ENCODE measurements around the gene ZNF627. TPM values are rescaled to one million over a fixed set of nuclear protein-coding genes. Genes with fewer than 3 reads are reported as not detected.
A peak's percentile ranks its signal among the peaks of the same experiment; 100 is the strongest.

ZNF627 gene
- total and polyA plus RNA-seq, 12 donors, result 3.8 to 16.6 (median 10.3) TPM

GRCh38 chr19:11550265-11550664, 47.0 kb upstream of the ZNF627 start:
- no peak overlapping the region for H3K4me3 ChIP-seq
- H3K27me3 ChIP-seq, result no peaks in the 10 kb centered on the region
- TF ChIP-seq CTCF (IDR thresholded peaks at IDR 0.05), result no peak
- no peak for TF ChIP-seq POLR2A (IDR thresholded peaks at IDR 0.05)
- H3K9me3 ChIP-seq (replicated peaks in 1 of 3), result no peaks in the 10 kb centered on the region
- H3K4me1 ChIP-seq (replicated peaks in 1 of 2), result no peaks in the 10 kb centered on the region
- DNase-seq, result no peak
- 87 to 94% (median 91%) methylated on average over 8 of the region's 8 CpGs for WGBS, 4 donors
- intact Hi-C loops (cut with DNase I), result no loop called here
- H3K27ac ChIP-seq, result no peak overlapping the region
- H3K36me3 ChIP-seq (replicated peaks in 1 of 2), result peaks cover 0 to 20% of the 10 kb centered on the region in 2 donors

GRCh38 chr19:11551603-11552235, 45.6 kb upstream of the ZNF627 start:
- DNase-seq, result no peak
- Histone ChIP-seq H3K9me3 (replicated peaks in 1 of 3) (no peaks in the 10 kb centered on the region), H3K27me3 (no peaks in the 10 kb centered on the region), H3K4me3 (no peak overlapping the region), H3K4me1 (replicated peaks in 1 of 2) (peaks cover 0 to 2% of the 10 kb centered on the region in 2 donors), H3K27ac (no peak overlapping the region), H3K36me3 (replicated peaks in 1 of 2) (peaks cover 0 to 20% of the 10 kb centered on the region in 2 donors)
- 77 to 94% (median 88%) methylated on average over 13 to 26 of the region's 26 CpGs for WGBS, 4 donors
- intact Hi-C loops (cut with DNase I), result no loop called here
- TF ChIP-seq CTCF (IDR thresholded peaks at IDR 0.05), result peak in 1 of 6 experiments; percentile 17
- no peak for TF ChIP-seq POLR2A (IDR thresholded peaks at IDR 0.05)

GRCh38 chr19:11552666-11553372, 44.5 kb upstream of the ZNF627 start:
- DNase-seq, result no peak
- 73 to 86% (median 83%) methylated on average over 11 to 20 of the region's 20 CpGs for WGBS, 4 donors
- Histone ChIP-seq H3K4me3 (no peak overlapping the region), H3K9me3 (replicated peaks in 1 of 3) (no peaks in the 10 kb centered on the region), H3K36me3 (replicated peaks in 1 of 2) (peaks cover 0 to 20% of the 10 kb centered on the region in 2 donors), H3K4me1 (replicated peaks in 1 of 2) (peaks cover 0 to 11% of the 10 kb centered on the region in 2 donors), H3K27me3 (no peaks in the 10 kb centered on the region), H3K27ac (no peak overlapping the region)
- intact Hi-C loops (cut with DNase I), result no loop called here
- TF ChIP-seq CTCF (IDR thresholded peaks at IDR 0.05), result no peak
- no peak for TF ChIP-seq POLR2A (IDR thresholded peaks at IDR 0.05)

GRCh38 chr19:11554160-11554559, 43.1 kb upstream of the ZNF627 start:
- no peak for DNase-seq
- H3K36me3 ChIP-seq (replicated peaks in 1 of 2), result peaks cover 0 to 20% of the 10 kb centered on the region in 2 donors
- intact Hi-C loops (cut with DNase I), result no loop called here

More at GRCh38 chr19:11554160-11554559, 43.1 kb upstream of the ZNF627 start:
- no peaks in the 10 kb centered on the region for H3K9me3 ChIP-seq (replicated peaks in 1 of 3)
- TF ChIP-seq POLR2A (IDR thresholded peaks at IDR 0.05) (no peak), CTCF (IDR thresholded peaks at IDR 0.05) (no peak)
- H3K4me1 ChIP-seq (replicated peaks in 1 of 2), result peaks cover 6 to 19% of the 10 kb centered on the region in 2 donors
- no peak overlapping the region for H3K27ac ChIP-seq
- H3K27me3 ChIP-seq, result no peaks in the 10 kb centered on the region
- 85 to 92% (median 87%) methylated on average over 9 to 12 of the region's 12 CpGs for WGBS, 4 donors
- H3K4me3 ChIP-seq, result no peak overlapping the region
